ENCODE data around the gene SLC6A11. TPM values are rescaled to one million over a fixed set of nuclear protein-coding genes. Genes with fewer than 3 reads are reported as not detected.

SLC6A11 gene
- total and polyA plus RNA-seq, 9 of the 15 experiments (the other 6 are each of a cell fraction or from before 2014, with no cell fraction given) = 0.04 TPM; not detected in 8

DNA sequence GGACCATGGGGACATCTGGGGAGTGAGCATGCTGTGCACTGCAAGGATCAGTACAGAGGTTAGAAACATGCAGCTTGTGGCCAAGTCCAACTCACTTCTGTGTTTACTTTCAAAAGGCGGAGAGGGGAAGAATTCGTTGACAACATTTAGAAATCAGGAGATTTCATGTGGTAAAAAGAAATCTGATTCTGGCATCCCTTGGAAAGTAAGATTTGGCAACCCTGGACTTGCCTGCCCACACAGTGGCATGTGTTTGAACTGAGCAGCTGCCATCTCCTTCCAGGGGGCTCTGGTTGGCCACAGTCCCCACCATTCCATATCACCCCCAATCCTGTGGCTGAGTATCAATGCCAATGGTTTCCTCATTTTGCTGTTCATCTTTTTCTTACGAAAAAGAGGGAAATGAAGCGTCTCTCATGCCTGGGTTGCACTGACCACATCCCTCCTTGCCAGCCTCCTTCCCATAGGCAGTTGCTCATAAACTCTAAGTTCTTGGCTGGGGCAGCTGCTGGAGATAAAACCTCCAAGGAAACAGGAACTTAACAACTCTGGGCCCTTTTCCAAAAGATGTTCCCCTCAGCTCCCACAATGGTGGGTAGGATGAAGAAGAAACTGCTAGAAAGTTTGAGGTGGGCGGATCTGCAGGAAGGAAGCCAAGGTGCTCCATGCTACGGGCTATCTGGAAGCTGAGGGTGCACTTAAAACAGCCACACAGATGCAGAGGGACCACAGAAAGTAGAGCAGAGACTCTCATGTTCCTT, 29.2 kb downstream of the SLC6A11 start:
- BruUV-seq (replicated peaks) = no TSS peak
- ATAC-seq = no peak
- H3K27ac ChIP-seq (ENCODE audit: extremely low read depth, low read depth, low read length) = no peak overlapping the region
- DNase-seq (ENCODE audit: extremely low read depth in 1 of 4, low spot score in 3 of 4) = no peak
- H3K9me1 ChIP-seq (ENCODE audit: control insufficient read depth, insufficient read depth, low read length) = no peaks in the 10 kb centered on the region
- no peaks in the 10 kb centered on the region; the same call in 1 of the 2 replicates for H4K20me1 ChIP-seq (replicated peaks; ENCODE audit: control insufficient read depth, insufficient read depth, low read length)
- H3K27me3 ChIP-seq (ENCODE audit: control insufficient read depth in 2 of 2, insufficient read depth in 2 of 2, low read length in 2 of 2) = peaks cover 7 to 37% of the 10 kb centered on the region in 2 experiments; a peak in 3 of 5 replicates
- H3K79me2 ChIP-seq (ENCODE audit: control insufficient read depth, insufficient read depth, low read length) = no peaks in the 10 kb centered on the region
- in situ Hi-C loops (cut with MboI) (no loop called here), intact Hi-C loops (cut with micrococcal nuclease) (no loop called here)
- ChIA-PET CTCF (ENCODE audit: low intra/inter-chr PET ratio) (no interaction called here), POLR2A (no interaction called here)
- H3K9me3 ChIP-seq (replicated peaks; ENCODE audit: control insufficient read depth, insufficient read depth, low read depth, low read length) = no peaks in the 10 kb centered on the region
- H3K9ac ChIP-seq (ENCODE audit: insufficient read depth in 1 of 2, low read depth in 2 of 2, low read length in 2 of 2) = no peak overlapping the region
- TF ChIP-seq ZBTB17 (CRISPR knock-in tag; IDR thresholded peaks at IDR 0.05) (no peak), ZFP1 (CRISPR knock-in tag; IDR thresholded peaks at IDR 0.05) (no peak), YY1 (IDR thresholded peaks at IDR 0.05; ENCODE audit: borderline replicate concordance in 1 of 3, control insufficient read depth in 1 of 3, extremely low read depth in 1 of 3, insufficient read depth in 3 of 3, insufficient read length in 1 of 3, insufficient replicate concordance in 2 of 3, low read depth in 1 of 3, low read length in 2 of 3) (no peak), ZNF253 (CRISPR knock-in tag; conservative IDR thresholded peaks at IDR 0.05) (no peak), HNRNPK (IDR thresholded peaks at IDR 0.05; ENCODE audit: low read depth, low read length, poor library complexity, severe bottlenecking) (no peak), ZNF124 (CRISPR knock-in tag; IDR thresholded peaks at IDR 0.05) (no peak), KAT7 (CRISPR knock-in tag; IDR thresholded peaks at IDR 0.05; ENCODE audit: borderline replicate concordance) (no peak), ZC3H8 (IDR thresholded peaks at IDR 0.05) (no peak), HCFC1 (IDR thresholded peaks at IDR 0.05; ENCODE audit: low read depth, low read length) (no peak), MYC (IDR thresholded peaks at IDR 0.05; ENCODE audit: low read depth, low read length) (no peak), MYC (CRISPR knock-in tag; IDR thresholded peaks at IDR 0.05; ENCODE audit: borderline replicate concordance, low read depth) (no peak)
- TF ChIP-seq, protein P1, sequence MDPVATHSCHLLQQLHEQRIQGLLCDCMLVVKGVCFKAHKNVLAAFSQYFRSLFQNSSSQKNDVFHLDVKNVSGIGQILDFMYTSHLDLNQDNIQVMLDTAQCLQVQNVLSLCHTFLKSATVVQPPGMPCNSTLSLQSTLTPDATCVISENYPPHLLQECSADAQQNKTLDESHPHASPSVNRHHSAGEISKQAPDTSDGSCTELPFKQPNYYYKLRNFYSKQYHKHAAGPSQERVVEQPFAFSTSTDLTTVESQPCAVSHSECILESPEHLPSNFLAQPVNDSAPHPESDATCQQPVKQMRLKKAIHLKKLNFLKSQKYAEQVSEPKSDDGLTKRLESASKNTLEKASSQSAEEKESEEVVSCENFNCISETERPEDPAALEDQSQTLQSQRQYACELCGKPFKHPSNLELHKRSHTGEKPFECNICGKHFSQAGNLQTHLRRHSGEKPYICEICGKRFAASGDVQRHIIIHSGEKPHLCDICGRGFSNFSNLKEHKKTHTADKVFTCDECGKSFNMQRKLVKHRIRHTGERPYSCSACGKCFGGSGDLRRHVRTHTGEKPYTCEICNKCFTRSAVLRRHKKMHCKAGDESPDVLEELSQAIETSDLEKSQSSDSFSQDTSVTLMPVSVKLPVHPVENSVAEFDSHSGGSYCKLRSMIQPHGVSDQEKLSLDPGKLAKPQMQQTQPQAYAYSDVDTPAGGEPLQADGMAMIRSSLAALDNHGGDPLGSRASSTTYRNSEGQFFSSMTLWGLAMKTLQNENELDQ (CRISPR knock-in tag; IDR thresholded peaks at IDR 0.05; ENCODE audit: borderline replicate concordance) = no peak
- WGBS (ENCODE audit: insufficient coverage, low coverage, missing lambda C conversion rate) = 2% methylated on average over 6 of the region's 6 CpGs
- H3K36me3 ChIP-seq (ENCODE audit: control insufficient read depth, insufficient read depth, low read length) = no peaks in the 10 kb centered on the region
- no peak overlapping the region for H3K4me3 ChIP-seq
- FAIRE-seq = no peak
- H2AFZ ChIP-seq (ENCODE audit: low read depth, low read length) = no peak overlapping the region
- H3K4me2 ChIP-seq (ENCODE audit: insufficient read depth, low read length) = no peak overlapping the region
- no peaks in the 10 kb centered on the region for H3K4me1 ChIP-seq (replicated peaks in 1 of 2; ENCODE audit: control insufficient read depth in 2 of 2, insufficient read depth in 2 of 2, low read length in 2 of 2)

Measured in K562 (cell line).